HCT116 (cell line): ENCODE measurements around the gene KCNMB2. TPM values are rescaled to one million over a fixed set of nuclear protein-coding genes. Genes with fewer than 3 reads are reported as not detected.

Experiments used
- ATAC-seq: fragments of 200-7000 bp; cut with Tn5 transposase; 2 replicates; pipeline ENCODE4 v1.9.1; 2020; ENCODE audit warnings: mild to moderate bottlenecking, moderate library complexity
- BruUV-seq: library from RNA; stranded (reverse); fragments of 400-500 nt; replicated peaks from 2 replicates; lab custom pipeline; 2021; lab: Mats Ljungman, UMichigan
- CTCF ChIA-PET: fragments of 300-600 bp; sonication (Branson Sonifier 250); formaldehyde crosslinking; loops from one replicate; lab custom pipeline; 2021; ENCODE audit warnings: antibody characterized with exemption; lab: Charles Lee
- POLR2A ChIA-PET: fragments of 300-600, 350-600 bp; sonication (Branson Sonifier 250); formaldehyde crosslinking; loops from one replicate; lab custom pipeline; 2021; ENCODE audit warnings: antibody characterized with exemption; lab: Charles Lee
- RAD21 ChIA-PET, 2 experiments: fragments of 300-600 bp; sonication (Branson Sonifier 250); formaldehyde crosslinking; loops; one replicate each; lab custom pipeline; 2023; ENCODE audit warnings: low total read pairs in 2 of 2; ENCODE audit not compliant: uncharacterized antibody in 2 of 2, unreplicated experiment in 2 of 2, low non-redundant PET in 1 of 2; lab: Charles Lee
- DNase-seq: peaks from one replicate; pipeline ENCODE4 v3.0.0-alpha.2; 2010; ENCODE audit warnings: low read depth, low spot score
- H2AFZ ChIP-seq: fragments of 200-600 bp; shearing (Covaris generic), sonication (generic); 2 replicates; pipeline ENCODE4 v1.6.1; 2017; ENCODE audit warnings: low read depth, mixed run types, mixed read lengths, antibody characterized with exemption, low read length; ENCODE audit not compliant: poor library complexity, severe bottlenecking
- H3K27ac ChIP-seq: 2 replicates; pipeline ENCODE4 v1.5.1; 2012; ENCODE audit warnings: low read depth, low read length
- H3K27me3 ChIP-seq: fragments of 200-600 bp; sonication (generic); 2 replicates; pipeline ENCODE4 v1.6.1; 2016; ENCODE audit warnings: mixed run types, low read length, mixed read lengths; ENCODE audit not compliant: insufficient read depth
- H3K36me3 ChIP-seq, 2 experiments: fragments of 200-500 bp in 1 of 2; fragments of 200-600 bp in 1 of 2; sonication (Bioruptor generic) in 1 of 2; sonication (generic) in 1 of 2; 2 replicates each; pipeline versions ENCODE4 v1.5.1 to v1.6.1; 2014 to 2016; ENCODE audit warnings: low read length in 2 of 2, inconsistent platforms in 1 of 2, mixed read lengths in 1 of 2, mixed run types in 1 of 2; ENCODE audit not compliant: insufficient read depth in 2 of 2, control insufficient read depth in 1 of 2
- H3K4me1 ChIP-seq, 2 experiments: fragments of 200-600 bp in 1 of 2; sonication (generic) in 1 of 2; 2 replicates each; pipeline versions ENCODE4 v1.5.1 to v1.6.1; 2012 to 2017; ENCODE audit warnings: low read length in 2 of 2, inconsistent platforms in 1 of 2, mild to moderate bottlenecking in 1 of 2, mixed read lengths in 1 of 2, mixed run types in 1 of 2, moderate library complexity in 1 of 2; ENCODE audit not compliant: insufficient read depth in 2 of 2, control insufficient read depth in 1 of 2
- H3K4me2 ChIP-seq: fragments of 200-600 bp; sonication (generic); 2 replicates; pipeline ENCODE4 v1.6.1; 2017; ENCODE audit warnings: mixed run types, low read length, mixed read lengths
- H3K4me3 ChIP-seq, 2 experiments: fragments of 200-600 bp in 1 of 2; sonication (generic) in 1 of 2; replicated peaks in 1 of 2; 2 replicates each; pipeline ENCODE4 v1.5.1; 2011 to 2016; ENCODE audit warnings: low read length in 2 of 2, control low read depth in 1 of 2, low read depth in 1 of 2, mild to moderate bottlenecking in 1 of 2, mixed read lengths in 1 of 2, mixed run types in 1 of 2
- H3K79me2 ChIP-seq: fragments of 200-600 bp; sonication (generic); 2 replicates; pipeline ENCODE4 v1.6.1; 2017; ENCODE audit warnings: mild to moderate bottlenecking, mixed run types, low read length, moderate library complexity, mixed read lengths; ENCODE audit not compliant: insufficient read depth
- H3K9ac ChIP-seq: fragments of 200-600 bp; sonication (generic); 2 replicates; pipeline ENCODE4 v1.6.1; 2016; ENCODE audit warnings: low read length, mixed read lengths
- H3K9me2 ChIP-seq: fragments of 200-600 bp; sonication (generic), shearing (Covaris generic); 2 replicates; pipeline ENCODE4 v1.6.1; 2017; ENCODE audit warnings: mixed run types, mild to moderate bottlenecking, moderate library complexity; ENCODE audit not compliant: insufficient read depth
- H3K9me3 ChIP-seq, 2 experiments: fragments of 200-500 bp in 1 of 2; fragments of 200-600 bp in 1 of 2; sonication (Bioruptor generic) in 1 of 2; sonication (generic) in 1 of 2; 2 replicates each; pipeline ENCODE4 v1.6.1; 2014 to 2017; ENCODE audit warnings: low read length in 2 of 2, mixed read lengths in 2 of 2, inconsistent platforms in 1 of 2, low read depth in 1 of 2, mild to moderate bottlenecking in 1 of 2, mixed run types in 1 of 2, moderate library complexity in 1 of 2; ENCODE audit not compliant: control insufficient read depth in 1 of 2, insufficient read depth in 1 of 2
- H4K20me1 ChIP-seq: fragments of 200-600 bp; sonication (generic), shearing (Covaris generic); 2 replicates; pipeline ENCODE4 v1.6.1; 2017; ENCODE audit warnings: mixed run types, mild to moderate bottlenecking, moderate library complexity; ENCODE audit not compliant: insufficient read depth
- CEBPB ChIP-seq: IDR thresholded peaks from 2 replicates; pipeline ENCODE4 v1.6.1; 2012; ENCODE audit warnings: low read depth
- EGR1 ChIP-seq: IDR thresholded peaks from 2 replicates; pipeline ENCODE4 v1.6.1; 2012; ENCODE audit warnings: low read depth
- ELF1 ChIP-seq: IDR thresholded peaks from 2 replicates; pipeline ENCODE4 v1.6.1; 2012; ENCODE audit warnings: low read depth, borderline replicate concordance
- EZH2phosphoT487 ChIP-seq: fragments of 200-600 bp; IDR thresholded peaks from 2 replicates; pipeline ENCODE4 v1.6.1; 2018; ENCODE audit warnings: antibody characterized with exemption, borderline replicate concordance
- FOSL1 ChIP-seq: IDR thresholded peaks from 2 replicates; pipeline ENCODE4 v1.6.1; 2012; ENCODE audit warnings: low read depth
- JUND ChIP-seq: IDR thresholded peaks from 2 replicates; pipeline ENCODE4 v1.6.1; 2012
- POLR2A ChIP-seq: IDR thresholded peaks from 2 replicates; pipeline ENCODE4 v1.7.0; 2011; ENCODE audit warnings: borderline replicate concordance; ENCODE audit not compliant: insufficient read depth, insufficient read length; ENCODE audit errors: extremely low read depth
- POLR2AphosphoS5 ChIP-seq: IDR thresholded peaks from 2 replicates; pipeline ENCODE4 v1.6.1; 2011; ENCODE audit warnings: mild to moderate bottlenecking, low read depth, low read length, moderate library complexity
- RAD21 ChIP-seq: IDR thresholded peaks from 2 replicates; pipeline ENCODE4 v1.6.1; 2012; ENCODE audit warnings: low read depth, mild to moderate bottlenecking
- SIN3A ChIP-seq: IDR thresholded peaks from 2 replicates; pipeline ENCODE4 v1.6.1; 2012; ENCODE audit warnings: low read depth
- SP1 ChIP-seq: IDR thresholded peaks from 2 replicates; pipeline ENCODE4 v1.6.1; 2012; ENCODE audit warnings: low read depth
- SRF ChIP-seq: IDR thresholded peaks from 2 replicates; pipeline ENCODE4 v1.6.1; 2012; ENCODE audit warnings: low read depth
- TCF7L2 ChIP-seq: IDR thresholded peaks from 2 replicates; pipeline ENCODE4 v1.7.0; 2011; ENCODE audit warnings: borderline replicate concordance, inconsistent platforms; ENCODE audit not compliant: insufficient read depth, insufficient read length; ENCODE audit errors: extremely low read depth
- YY1 ChIP-seq: IDR thresholded peaks from 2 replicates; pipeline ENCODE4 v1.6.1; 2011; ENCODE audit warnings: low read length, low read depth, moderate library complexity, mild to moderate bottlenecking; ENCODE audit not compliant: insufficient replicate concordance; ENCODE audit errors: extremely low read depth
- ZFX ChIP-seq: fragments of 450-650 bp; IDR thresholded peaks from 2 replicates; pipeline ENCODE4 v1.6.1; 2017
- ZNF274 ChIP-seq: fragments of 200-500 bp; sonication (Bioruptor generic); IDR thresholded peaks from 2 replicates; pipeline ENCODE4 v1.6.1; 2014; ENCODE audit warnings: mild to moderate bottlenecking, low read depth, low read length, inconsistent platforms
- intact Hi-C: fragments of 100-400 bp; cut with micrococcal nuclease; formaldehyde crosslinking; loops from 2 replicates; pipeline ENCODE4 v1.10.0; 2022
- total RNA-seq: library from RNA; stranded (reverse); gene quantifications from one replicate; pipeline ENCODE4 v1.2.1, GENCODE V29; 2021; ENCODE audit not compliant: unreplicated experiment
- TF ChIP-seq, protein P1 (sequence below): IDR thresholded peaks from 2 replicates; pipeline ENCODE4 v1.6.1; 2012
- TF ChIP-seq, protein P2 (sequence below): IDR thresholded peaks from 2 replicates; pipeline ENCODE4 v1.6.1; 2012; ENCODE audit warnings: low read depth
- TF ChIP-seq, protein P3 (sequence below): IDR thresholded peaks from 2 replicates; pipeline ENCODE4 v1.6.1; 2011; ENCODE audit warnings: mild to moderate bottlenecking, low read length, moderate library complexity; ENCODE audit not compliant: insufficient replicate concordance; ENCODE audit errors: extremely low read depth
- TF ChIP-seq, protein P4 (sequence below), 3 experiments: fragments of 200-600 bp in 1 of 3; sonication (generic) in 1 of 3; IDR thresholded peaks in 2 of 3; conservative IDR thresholded peaks in 1 of 3; 2 replicates each; pipeline ENCODE4 v1.5.1; 2012 to 2017; ENCODE audit warnings: low read depth in 2 of 3, low read length in 2 of 3, antibody characterized with exemption in 1 of 3, borderline replicate concordance in 1 of 3, control low read depth in 1 of 3, mild to moderate bottlenecking in 1 of 3, mixed read lengths in 1 of 3, mixed run types in 1 of 3, moderate library complexity in 1 of 3; ENCODE audit not compliant: insufficient read depth in 1 of 3

The KCNMB2 gene
- total RNA-seq, 1 experiment from 2014 or later = not detected

DNA sequence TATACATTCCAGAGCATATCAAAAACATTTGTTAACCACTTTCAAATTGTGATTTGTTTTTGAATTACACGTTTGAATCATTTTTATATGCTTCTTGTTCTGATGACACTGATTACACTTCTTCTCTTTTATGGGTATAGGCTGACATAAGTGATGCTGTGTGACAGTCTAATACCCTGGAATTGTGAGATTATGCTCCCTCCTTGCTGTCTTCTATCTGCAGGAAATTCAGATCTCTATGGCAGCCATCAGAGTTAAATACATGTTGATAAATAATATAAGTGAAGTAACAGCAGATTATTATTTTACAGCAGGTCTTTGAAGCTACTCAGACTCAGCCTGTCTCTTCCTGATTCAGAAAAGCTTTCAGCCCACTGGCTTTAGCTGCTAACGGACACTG lies 286.5 kb downstream of the KCNMB2 start:
- Histone ChIP-seq H3K27me3 (no peaks in the 10 kb centered on the region), H2AFZ (no peak overlapping the region), H3K27ac (no peak overlapping the region), H3K4me1 (no peaks in the 10 kb centered on the region), H3K4me3 (no peak overlapping the region), H3K36me3 (no peaks in the 10 kb centered on the region), H3K9ac (no peak overlapping the region)
- no peak for DNase-seq
- CTCF ChIA-PET = no interaction called here
- intact Hi-C loops = no loop called here
- TF ChIP-seq, protein P1, sequence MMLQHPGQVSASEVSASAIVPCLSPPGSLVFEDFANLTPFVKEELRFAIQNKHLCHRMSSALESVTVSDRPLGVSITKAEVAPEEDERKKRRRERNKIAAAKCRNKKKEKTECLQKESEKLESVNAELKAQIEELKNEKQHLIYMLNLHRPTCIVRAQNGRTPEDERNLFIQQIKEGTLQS = no peak
- TF ChIP-seq JUND (no peak), FOSL1 (no peak), ZFX (no peak), SIN3A (no peak), EGR1 (no peak), EZH2phosphoT487 (no peak), RAD21 (no peak), CEBPB (no peak), POLR2AphosphoS5 (no peak), POLR2A (no peak), TCF7L2 (no peak), SRF (no peak), ZNF274 (no peak), YY1 (no peak), ELF1 (no peak), SP1 (no peak)
- TF ChIP-seq, protein P2, sequence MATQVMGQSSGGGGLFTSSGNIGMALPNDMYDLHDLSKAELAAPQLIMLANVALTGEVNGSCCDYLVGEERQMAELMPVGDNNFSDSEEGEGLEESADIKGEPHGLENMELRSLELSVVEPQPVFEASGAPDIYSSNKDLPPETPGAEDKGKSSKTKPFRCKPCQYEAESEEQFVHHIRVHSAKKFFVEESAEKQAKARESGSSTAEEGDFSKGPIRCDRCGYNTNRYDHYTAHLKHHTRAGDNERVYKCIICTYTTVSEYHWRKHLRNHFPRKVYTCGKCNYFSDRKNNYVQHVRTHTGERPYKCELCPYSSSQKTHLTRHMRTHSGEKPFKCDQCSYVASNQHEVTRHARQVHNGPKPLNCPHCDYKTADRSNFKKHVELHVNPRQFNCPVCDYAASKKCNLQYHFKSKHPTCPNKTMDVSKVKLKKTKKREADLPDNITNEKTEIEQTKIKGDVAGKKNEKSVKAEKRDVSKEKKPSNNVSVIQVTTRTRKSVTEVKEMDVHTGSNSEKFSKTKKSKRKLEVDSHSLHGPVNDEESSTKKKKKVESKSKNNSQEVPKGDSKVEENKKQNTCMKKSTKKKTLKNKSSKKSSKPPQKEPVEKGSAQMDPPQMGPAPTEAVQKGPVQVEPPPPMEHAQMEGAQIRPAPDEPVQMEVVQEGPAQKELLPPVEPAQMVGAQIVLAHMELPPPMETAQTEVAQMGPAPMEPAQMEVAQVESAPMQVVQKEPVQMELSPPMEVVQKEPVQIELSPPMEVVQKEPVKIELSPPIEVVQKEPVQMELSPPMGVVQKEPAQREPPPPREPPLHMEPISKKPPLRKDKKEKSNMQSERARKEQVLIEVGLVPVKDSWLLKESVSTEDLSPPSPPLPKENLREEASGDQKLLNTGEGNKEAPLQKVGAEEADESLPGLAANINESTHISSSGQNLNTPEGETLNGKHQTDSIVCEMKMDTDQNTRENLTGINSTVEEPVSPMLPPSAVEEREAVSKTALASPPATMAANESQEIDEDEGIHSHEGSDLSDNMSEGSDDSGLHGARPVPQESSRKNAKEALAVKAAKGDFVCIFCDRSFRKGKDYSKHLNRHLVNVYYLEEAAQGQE = no peak
- TF ChIP-seq, protein P3, sequence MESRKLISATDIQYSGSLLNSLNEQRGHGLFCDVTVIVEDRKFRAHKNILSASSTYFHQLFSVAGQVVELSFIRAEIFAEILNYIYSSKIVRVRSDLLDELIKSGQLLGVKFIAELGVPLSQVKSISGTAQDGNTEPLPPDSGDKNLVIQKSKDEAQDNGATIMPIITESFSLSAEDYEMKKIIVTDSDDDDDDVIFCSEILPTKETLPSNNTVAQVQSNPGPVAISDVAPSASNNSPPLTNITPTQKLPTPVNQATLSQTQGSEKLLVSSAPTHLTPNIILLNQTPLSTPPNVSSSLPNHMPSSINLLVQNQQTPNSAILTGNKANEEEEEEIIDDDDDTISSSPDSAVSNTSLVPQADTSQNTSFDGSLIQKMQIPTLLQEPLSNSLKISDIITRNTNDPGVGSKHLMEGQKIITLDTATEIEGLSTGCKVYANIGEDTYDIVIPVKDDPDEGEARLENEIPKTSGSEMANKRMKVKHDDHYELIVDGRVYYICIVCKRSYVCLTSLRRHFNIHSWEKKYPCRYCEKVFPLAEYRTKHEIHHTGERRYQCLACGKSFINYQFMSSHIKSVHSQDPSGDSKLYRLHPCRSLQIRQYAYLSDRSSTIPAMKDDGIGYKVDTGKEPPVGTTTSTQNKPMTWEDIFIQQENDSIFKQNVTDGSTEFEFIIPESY = no peak
- TF ChIP-seq, protein P4, sequence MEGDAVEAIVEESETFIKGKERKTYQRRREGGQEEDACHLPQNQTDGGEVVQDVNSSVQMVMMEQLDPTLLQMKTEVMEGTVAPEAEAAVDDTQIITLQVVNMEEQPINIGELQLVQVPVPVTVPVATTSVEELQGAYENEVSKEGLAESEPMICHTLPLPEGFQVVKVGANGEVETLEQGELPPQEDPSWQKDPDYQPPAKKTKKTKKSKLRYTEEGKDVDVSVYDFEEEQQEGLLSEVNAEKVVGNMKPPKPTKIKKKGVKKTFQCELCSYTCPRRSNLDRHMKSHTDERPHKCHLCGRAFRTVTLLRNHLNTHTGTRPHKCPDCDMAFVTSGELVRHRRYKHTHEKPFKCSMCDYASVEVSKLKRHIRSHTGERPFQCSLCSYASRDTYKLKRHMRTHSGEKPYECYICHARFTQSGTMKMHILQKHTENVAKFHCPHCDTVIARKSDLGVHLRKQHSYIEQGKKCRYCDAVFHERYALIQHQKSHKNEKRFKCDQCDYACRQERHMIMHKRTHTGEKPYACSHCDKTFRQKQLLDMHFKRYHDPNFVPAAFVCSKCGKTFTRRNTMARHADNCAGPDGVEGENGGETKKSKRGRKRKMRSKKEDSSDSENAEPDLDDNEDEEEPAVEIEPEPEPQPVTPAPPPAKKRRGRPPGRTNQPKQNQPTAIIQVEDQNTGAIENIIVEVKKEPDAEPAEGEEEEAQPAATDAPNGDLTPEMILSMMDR (IDR thresholded peaks at IDR 0.05 in 2 of 3, conservative IDR thresholded peaks at IDR 0.05 in 1 of 3; ENCODE audit: borderline replicate concordance in 1 of 3, insufficient read depth in 1 of 3, low read depth in 2 of 3, low read length in 2 of 3) = no peak
- TF ChIP-seq, all 23 proteins: peak for 0
- BruUV-seq = no TSS peak
- Histone ChIP-seq H3K9me2 (no peaks in the 10 kb centered on the region), H3K4me2 (no peak overlapping the region), H3K79me2 (no peaks in the 10 kb centered on the region), H3K9me3 (no peaks in the 10 kb centered on the region), H4K20me1 (no peaks in the 10 kb centered on the region)
- RAD21 ChIA-PET = no interaction called here
- POLR2A ChIA-PET = no interaction called here
- no peak for ATAC-seq
